ENCODE results near the gene FAAP100. TPM values are rescaled to one million over a fixed set of nuclear protein-coding genes. Genes with fewer than 3 reads are reported as not detected.

FAAP100 gene
- total and polyA plus RNA-seq, 7 donors, result 6.6 to 27.2 (median 10.9) TPM

- H3K27ac ChIP-seq, result no peak overlapping the region
- H3K4me1 ChIP-seq, result peaks cover 0 to 40% (median 32%) of the 10 kb centered on the region in 4 donors
- WGBS, 2 donors, result 77 to 91% methylated on average over 11 of the region's 11 CpGs
- H3K36me3 ChIP-seq, result peaks cover 24 to 45% (median 35%) of the 10 kb centered on the region in 4 donors
- H3K4me3 ChIP-seq, result no peak overlapping the region
- H3K27me3 ChIP-seq, result no peaks in the 10 kb centered on the region
- no peaks in the 10 kb centered on the region for H3K9me3 ChIP-seq
- DNase-seq, result no peak
- intact Hi-C loops (cut with DNase I), result no loop called here
- TF ChIP-seq CTCF (IDR thresholded peaks at IDR 0.05) (no peak), POLR2A (IDR thresholded peaks at IDR 0.05) (no peak), EP300 (IDR thresholded peaks at IDR 0.05) (no peak), POLR2AphosphoS5 (IDR thresholded peaks at IDR 0.05) (no peak)
These were observed 18.8 kb upstream of the FAAP100 start for GRCh38 chr17:81570964-81571363.

GRCh38 chr17:81569986-81570514, 17.9 kb upstream of the FAAP100 start:
- WGBS, 2 donors, result 97% methylated on average over 18 of the region's 18 CpGs
- H3K36me3 ChIP-seq, result peaks cover 31 to 44% (median 40%) of the 10 kb centered on the region in 4 donors
- no peak overlapping the region for H3K27ac ChIP-seq

GRCh38 chr17:81568416-81568815, 16.3 kb upstream of the FAAP100 start:
- H3K36me3 ChIP-seq, result peaks cover 40 to 61% (median 45%) of the 10 kb centered on the region in 4 donors
- H3K4me3 ChIP-seq, result no peak overlapping the region
- H3K27ac ChIP-seq, result peak overlapping the region; percentile 76 to 86 (median 84)
- DNase-seq, result no peak
- intact Hi-C loops (cut with DNase I), result loop anchor here (5.0 kb wide), 1 partner anchor 34 kb away; no protein-coding TSS in a partner anchor
- 91% methylated on average over 10 of the region's 10 CpGs for WGBS, 2 donors
- H3K9me3 ChIP-seq, result no peaks in the 10 kb centered on the region
- peaks cover 0 to 50% (median 40%) of the 10 kb centered on the region in 4 donors for H3K4me1 ChIP-seq
- H3K27me3 ChIP-seq, result no peaks in the 10 kb centered on the region
- TF ChIP-seq POLR2A (IDR thresholded peaks at IDR 0.05), result no peak
- TF ChIP-seq CTCF (IDR thresholded peaks at IDR 0.05), result no peak
- TF ChIP-seq POLR2AphosphoS5 (IDR thresholded peaks at IDR 0.05), result no peak
- TF ChIP-seq EP300 (IDR thresholded peaks at IDR 0.05), result no peak

More at GRCh38 chr17:81569986-81570514, 17.9 kb upstream of the FAAP100 start:
- Histone ChIP-seq H3K4me1 (peaks cover 0 to 44% (median 38%) of the 10 kb centered on the region in 4 donors), H3K9me3 (no peaks in the 10 kb centered on the region), H3K4me3 (no peak overlapping the region), H3K27me3 (no peaks in the 10 kb centered on the region)
- TF ChIP-seq CTCF (IDR thresholded peaks at IDR 0.05) (no peak), EP300 (IDR thresholded peaks at IDR 0.05) (no peak)
- intact Hi-C loops (cut with DNase I), result loop anchor here (5.0 kb wide), 1 partner anchor 32 kb away; no protein-coding TSS in a partner anchor
- no peak for DNase-seq

GRCh38 chr17:81567191-81567590, 15.0 kb upstream of the FAAP100 start:
- 49 to 53% methylated on average over 4 of the region's 4 CpGs for WGBS, 2 donors
- H3K27me3 ChIP-seq, result no peaks in the 10 kb centered on the region
- peak overlapping the region; percentile 76 to 86 (median 84) for H3K27ac ChIP-seq
- no peaks in the 10 kb centered on the region for H3K9me3 ChIP-seq
- intact Hi-C loops (cut with DNase I), result loop anchor here (2.0 to 5.0 kb wide), 3 partner anchors 14 to 52 kb away; partner anchors contain the start of gene FAAP100
- H3K4me1 ChIP-seq, result peaks cover 0 to 50% (median 40%) of the 10 kb centered on the region in 4 donors
- H3K4me3 ChIP-seq, result peak overlapping the region in 2 of 4 donors; percentile 23 to 33
- no peak for TF ChIP-seq POLR2AphosphoS5 (IDR thresholded peaks at IDR 0.05)
- no peak for TF ChIP-seq POLR2A (IDR thresholded peaks at IDR 0.05)
- no peak for TF ChIP-seq EP300 (IDR thresholded peaks at IDR 0.05)
- no peak for TF ChIP-seq CTCF (IDR thresholded peaks at IDR 0.05)
- peaks cover 44 to 73% (median 54%) of the 10 kb centered on the region in 4 donors for H3K36me3 ChIP-seq
- DNase-seq, result no peak
